OCI-LY3 (cell line): ENCODE data around the gene UBC.

ENCODE experiments used
- EZH2phosphoT487 ChIP-seq: fragments of 200-600 bp; shearing (Covaris generic); IDR thresholded peaks from 2 replicates; pipeline ENCODE4 v1.6.1; 2018; ENCODE audit warnings: antibody characterized with exemption, mixed run types, low read depth
- TF ChIP-seq, protein P1 (sequence below): fragments of 200-600, 300-600 bp; sonication (generic); IDR thresholded peaks from 2 replicates; pipeline ENCODE4 v1.5.1; 2014; ENCODE audit warnings: antibody characterized with exemption, low read length, low read depth

DNA sequence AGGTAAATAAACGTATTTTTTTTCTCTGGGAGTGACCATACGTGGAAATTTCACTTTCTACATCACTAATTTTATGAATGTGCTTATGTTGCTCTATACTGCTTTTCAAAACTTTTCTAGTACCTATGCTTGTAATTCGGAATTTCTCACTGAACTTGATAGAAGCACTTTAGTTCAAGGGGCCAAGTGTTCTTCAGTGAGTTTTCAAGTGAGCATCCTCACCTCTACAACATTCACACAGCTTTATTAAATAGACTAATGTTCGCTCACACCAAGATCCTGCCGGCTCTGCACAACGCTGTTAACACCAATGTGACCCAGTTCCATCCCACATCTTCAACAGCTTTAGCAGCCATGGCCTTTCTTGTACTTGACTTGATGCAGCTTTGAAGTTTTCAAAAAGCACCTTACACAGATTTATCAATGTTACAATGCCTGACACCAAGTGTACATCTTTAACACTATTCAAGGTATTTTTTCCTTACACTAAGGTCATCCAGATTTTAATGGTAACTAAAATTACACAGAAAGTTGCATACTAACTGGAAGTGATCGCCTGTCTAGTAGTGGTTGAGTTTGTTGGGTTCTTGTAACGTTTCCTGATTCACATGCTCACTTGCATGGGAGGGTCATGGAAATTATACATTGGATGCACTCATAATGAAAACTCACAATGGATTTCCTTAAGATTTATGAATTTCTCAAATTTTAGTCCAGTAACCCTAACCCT is 4.5 kb downstream of the UBC start:
- TF ChIP-seq, protein P1, sequence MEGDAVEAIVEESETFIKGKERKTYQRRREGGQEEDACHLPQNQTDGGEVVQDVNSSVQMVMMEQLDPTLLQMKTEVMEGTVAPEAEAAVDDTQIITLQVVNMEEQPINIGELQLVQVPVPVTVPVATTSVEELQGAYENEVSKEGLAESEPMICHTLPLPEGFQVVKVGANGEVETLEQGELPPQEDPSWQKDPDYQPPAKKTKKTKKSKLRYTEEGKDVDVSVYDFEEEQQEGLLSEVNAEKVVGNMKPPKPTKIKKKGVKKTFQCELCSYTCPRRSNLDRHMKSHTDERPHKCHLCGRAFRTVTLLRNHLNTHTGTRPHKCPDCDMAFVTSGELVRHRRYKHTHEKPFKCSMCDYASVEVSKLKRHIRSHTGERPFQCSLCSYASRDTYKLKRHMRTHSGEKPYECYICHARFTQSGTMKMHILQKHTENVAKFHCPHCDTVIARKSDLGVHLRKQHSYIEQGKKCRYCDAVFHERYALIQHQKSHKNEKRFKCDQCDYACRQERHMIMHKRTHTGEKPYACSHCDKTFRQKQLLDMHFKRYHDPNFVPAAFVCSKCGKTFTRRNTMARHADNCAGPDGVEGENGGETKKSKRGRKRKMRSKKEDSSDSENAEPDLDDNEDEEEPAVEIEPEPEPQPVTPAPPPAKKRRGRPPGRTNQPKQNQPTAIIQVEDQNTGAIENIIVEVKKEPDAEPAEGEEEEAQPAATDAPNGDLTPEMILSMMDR: no peak
- no peak for TF ChIP-seq EZH2phosphoT487
